GM23338 (cell line): ENCODE measurements around the gene CCDC85B.

Experiments used
- EZH2 ChIP-seq: fragments of 200-600 bp; sonication (generic); IDR thresholded peaks from one replicate; pipeline ENCODE4 v1.8.0; 2017; ENCODE audit warnings: antibody characterized with exemption, mild to moderate bottlenecking, low read depth; ENCODE audit not compliant: unreplicated experiment
- STAT1 ChIP-seq: IDR thresholded peaks from one replicate; pipeline ENCODE4 v1.6.1; 2016; ENCODE audit warnings: antibody characterized with exemption; ENCODE audit not compliant: unreplicated experiment
- TF ChIP-seq, protein P1 (sequence below), 2 experiments: fragments of 200-600 bp in 1 of 2; sonication (generic) in 1 of 2; conservative IDR thresholded peaks; 2 replicates each; pipeline versions ENCODE4 v1.5.1 to v1.6.1; 2016 to 2017; ENCODE audit warnings: antibody characterized with exemption in 2 of 2, low read depth in 2 of 2, mild to moderate bottlenecking in 2 of 2, moderate library complexity in 1 of 2
- TF ChIP-seq, protein P2 (sequence below): IDR thresholded peaks from one replicate; pipeline ENCODE4 v1.6.1; 2018; ENCODE audit warnings: antibody characterized with exemption; ENCODE audit not compliant: unreplicated experiment

DNA sequence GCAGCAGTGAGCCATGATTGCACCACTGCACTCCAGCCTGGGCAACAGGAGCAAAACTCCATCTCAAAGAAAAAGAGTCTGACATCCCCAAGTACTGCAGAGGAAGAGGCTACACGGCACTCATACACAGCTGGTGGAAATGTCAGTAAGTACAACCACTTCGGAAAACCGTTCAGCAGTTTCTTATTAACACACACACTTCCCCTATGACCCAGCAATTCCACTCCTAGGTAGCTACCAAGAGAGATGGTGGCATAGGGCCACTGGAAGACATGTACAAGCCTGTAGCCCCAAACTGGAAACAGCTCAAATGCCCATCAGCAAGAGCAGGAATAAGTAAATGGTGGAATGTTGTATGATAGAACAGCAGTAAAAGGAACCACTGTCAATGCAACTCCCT, 32.1 kb downstream of the CCDC85B start:
- TF ChIP-seq, protein P1, sequence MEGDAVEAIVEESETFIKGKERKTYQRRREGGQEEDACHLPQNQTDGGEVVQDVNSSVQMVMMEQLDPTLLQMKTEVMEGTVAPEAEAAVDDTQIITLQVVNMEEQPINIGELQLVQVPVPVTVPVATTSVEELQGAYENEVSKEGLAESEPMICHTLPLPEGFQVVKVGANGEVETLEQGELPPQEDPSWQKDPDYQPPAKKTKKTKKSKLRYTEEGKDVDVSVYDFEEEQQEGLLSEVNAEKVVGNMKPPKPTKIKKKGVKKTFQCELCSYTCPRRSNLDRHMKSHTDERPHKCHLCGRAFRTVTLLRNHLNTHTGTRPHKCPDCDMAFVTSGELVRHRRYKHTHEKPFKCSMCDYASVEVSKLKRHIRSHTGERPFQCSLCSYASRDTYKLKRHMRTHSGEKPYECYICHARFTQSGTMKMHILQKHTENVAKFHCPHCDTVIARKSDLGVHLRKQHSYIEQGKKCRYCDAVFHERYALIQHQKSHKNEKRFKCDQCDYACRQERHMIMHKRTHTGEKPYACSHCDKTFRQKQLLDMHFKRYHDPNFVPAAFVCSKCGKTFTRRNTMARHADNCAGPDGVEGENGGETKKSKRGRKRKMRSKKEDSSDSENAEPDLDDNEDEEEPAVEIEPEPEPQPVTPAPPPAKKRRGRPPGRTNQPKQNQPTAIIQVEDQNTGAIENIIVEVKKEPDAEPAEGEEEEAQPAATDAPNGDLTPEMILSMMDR (conservative IDR thresholded peaks at IDR 0.05; ENCODE audit: low read depth in 2 of 2), result no peak
- TF ChIP-seq EZH2, result no peak
- TF ChIP-seq, protein P2, sequence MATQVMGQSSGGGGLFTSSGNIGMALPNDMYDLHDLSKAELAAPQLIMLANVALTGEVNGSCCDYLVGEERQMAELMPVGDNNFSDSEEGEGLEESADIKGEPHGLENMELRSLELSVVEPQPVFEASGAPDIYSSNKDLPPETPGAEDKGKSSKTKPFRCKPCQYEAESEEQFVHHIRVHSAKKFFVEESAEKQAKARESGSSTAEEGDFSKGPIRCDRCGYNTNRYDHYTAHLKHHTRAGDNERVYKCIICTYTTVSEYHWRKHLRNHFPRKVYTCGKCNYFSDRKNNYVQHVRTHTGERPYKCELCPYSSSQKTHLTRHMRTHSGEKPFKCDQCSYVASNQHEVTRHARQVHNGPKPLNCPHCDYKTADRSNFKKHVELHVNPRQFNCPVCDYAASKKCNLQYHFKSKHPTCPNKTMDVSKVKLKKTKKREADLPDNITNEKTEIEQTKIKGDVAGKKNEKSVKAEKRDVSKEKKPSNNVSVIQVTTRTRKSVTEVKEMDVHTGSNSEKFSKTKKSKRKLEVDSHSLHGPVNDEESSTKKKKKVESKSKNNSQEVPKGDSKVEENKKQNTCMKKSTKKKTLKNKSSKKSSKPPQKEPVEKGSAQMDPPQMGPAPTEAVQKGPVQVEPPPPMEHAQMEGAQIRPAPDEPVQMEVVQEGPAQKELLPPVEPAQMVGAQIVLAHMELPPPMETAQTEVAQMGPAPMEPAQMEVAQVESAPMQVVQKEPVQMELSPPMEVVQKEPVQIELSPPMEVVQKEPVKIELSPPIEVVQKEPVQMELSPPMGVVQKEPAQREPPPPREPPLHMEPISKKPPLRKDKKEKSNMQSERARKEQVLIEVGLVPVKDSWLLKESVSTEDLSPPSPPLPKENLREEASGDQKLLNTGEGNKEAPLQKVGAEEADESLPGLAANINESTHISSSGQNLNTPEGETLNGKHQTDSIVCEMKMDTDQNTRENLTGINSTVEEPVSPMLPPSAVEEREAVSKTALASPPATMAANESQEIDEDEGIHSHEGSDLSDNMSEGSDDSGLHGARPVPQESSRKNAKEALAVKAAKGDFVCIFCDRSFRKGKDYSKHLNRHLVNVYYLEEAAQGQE, result no peak
- TF ChIP-seq STAT1, result no peak
